ENCODE measurements around the gene LITAF. TPM values are rescaled to one million over a fixed set of nuclear protein-coding genes. Genes with fewer than 3 reads are reported as not detected.

The LITAF gene
- total RNA-seq, 1 donor from 2014 or later, result 55.8 TPM

DNA sequence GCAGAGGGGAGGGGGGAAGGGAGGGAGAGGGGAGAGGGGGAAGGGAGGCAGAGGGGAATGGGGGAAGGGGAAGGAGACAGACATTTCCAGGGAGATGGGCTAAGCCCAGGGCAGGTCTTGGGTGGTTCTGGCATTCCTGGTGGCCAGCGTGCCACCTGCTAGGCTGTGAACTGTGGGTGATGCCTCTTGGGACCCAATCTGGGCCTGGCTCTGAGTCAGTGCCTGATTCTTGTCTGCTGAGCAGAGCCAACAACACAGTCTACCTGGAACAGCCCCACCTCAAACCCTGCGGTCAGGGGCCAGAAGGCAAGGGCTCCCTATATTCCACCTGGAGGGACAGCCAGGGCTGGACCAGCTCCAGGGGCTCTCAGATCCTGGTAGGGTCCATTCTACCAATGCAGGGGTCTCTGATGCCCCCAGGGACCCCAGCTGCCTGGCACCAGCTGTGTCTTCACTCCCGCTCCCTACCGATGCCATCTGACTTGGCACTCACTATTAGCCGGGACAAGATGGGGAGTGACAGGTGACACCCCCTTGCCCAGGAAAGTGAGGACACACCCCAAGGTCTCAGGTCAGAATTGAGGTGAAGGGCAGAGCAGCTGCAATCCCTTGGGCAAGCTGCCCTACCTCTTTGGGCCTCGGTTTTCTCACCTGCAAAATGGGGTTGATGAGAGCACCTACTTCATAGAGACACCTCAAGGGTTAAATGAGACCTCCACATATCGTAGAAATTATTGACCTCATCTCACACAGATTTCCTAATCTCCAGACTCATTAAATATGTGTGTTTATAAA lies 87.2 kb downstream of the LITAF start:
- Histone ChIP-seq H3K27me3 (ENCODE audit: control insufficient read depth, insufficient read depth, low read length) (no peaks in the 10 kb centered on the region), H3K4me3 (ENCODE audit: low read depth, low read length) (no peak overlapping the region), H3K36me3 (ENCODE audit: control insufficient read depth, insufficient read depth, low read length) (no peaks in the 10 kb centered on the region)
- TF ChIP-seq, protein P1, sequence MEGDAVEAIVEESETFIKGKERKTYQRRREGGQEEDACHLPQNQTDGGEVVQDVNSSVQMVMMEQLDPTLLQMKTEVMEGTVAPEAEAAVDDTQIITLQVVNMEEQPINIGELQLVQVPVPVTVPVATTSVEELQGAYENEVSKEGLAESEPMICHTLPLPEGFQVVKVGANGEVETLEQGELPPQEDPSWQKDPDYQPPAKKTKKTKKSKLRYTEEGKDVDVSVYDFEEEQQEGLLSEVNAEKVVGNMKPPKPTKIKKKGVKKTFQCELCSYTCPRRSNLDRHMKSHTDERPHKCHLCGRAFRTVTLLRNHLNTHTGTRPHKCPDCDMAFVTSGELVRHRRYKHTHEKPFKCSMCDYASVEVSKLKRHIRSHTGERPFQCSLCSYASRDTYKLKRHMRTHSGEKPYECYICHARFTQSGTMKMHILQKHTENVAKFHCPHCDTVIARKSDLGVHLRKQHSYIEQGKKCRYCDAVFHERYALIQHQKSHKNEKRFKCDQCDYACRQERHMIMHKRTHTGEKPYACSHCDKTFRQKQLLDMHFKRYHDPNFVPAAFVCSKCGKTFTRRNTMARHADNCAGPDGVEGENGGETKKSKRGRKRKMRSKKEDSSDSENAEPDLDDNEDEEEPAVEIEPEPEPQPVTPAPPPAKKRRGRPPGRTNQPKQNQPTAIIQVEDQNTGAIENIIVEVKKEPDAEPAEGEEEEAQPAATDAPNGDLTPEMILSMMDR (IDR thresholded peaks at IDR 0.05; ENCODE audit: insufficient read depth, low read length, poor library complexity, severe bottlenecking), result no peak
- DNase-seq (ENCODE audit: low read depth), result no peak

DNA sequence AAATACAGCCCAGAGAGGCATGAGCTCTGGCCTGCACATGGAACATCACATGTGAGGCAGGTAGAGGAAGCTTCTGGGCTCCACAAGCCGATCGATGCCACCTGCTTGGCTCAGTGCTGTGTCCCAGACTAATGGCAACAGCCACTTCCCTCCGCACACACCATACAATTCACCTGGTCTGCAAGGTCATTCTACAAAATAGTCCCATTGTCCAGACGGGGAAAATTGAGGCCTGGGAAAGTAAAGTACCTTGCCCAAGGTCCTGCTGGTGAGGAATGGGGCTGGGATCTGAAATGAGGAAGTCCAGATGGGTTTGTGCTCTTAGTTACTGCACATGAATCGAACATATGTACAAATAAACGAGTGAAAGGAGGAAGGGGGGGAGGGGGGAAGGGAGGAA lies 88.0 kb downstream of the LITAF start:
- H3K36me3 ChIP-seq (ENCODE audit: control insufficient read depth, insufficient read depth, low read length), result no peaks in the 10 kb centered on the region
- DNase-seq (ENCODE audit: low read depth), result no peak
- no peaks in the 10 kb centered on the region for H3K27me3 ChIP-seq (ENCODE audit: control insufficient read depth, insufficient read depth, low read length)
- TF ChIP-seq, protein P1 (IDR thresholded peaks at IDR 0.05; ENCODE audit: insufficient read depth, low read length, poor library complexity, severe bottlenecking), result no peak
- H3K4me3 ChIP-seq (ENCODE audit: low read depth, low read length), result no peak overlapping the region

DNA sequence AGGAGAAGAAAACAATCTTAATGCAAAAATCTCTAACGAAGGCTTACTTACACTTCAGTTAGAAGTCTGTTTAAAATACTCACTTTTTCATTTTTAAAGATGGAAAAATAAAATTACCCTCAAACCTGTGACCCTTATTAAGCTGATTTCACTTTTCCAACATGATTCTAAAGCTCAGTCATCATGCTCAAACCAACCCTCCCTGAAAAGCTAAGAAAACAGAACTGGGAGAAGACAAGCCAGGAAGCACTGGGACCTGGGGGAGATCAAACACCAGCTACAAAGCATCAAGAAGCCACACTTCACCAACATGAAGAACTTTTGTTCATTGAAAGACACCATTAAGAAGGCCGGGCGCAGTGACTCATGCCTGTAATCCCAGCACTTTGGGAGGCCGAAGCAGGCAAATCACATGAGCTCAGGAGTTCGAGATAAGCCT lies 88.8 kb downstream of the LITAF start:
- H3K36me3 ChIP-seq (ENCODE audit: control insufficient read depth, insufficient read depth, low read length), result no peaks in the 10 kb centered on the region
- H3K4me3 ChIP-seq (ENCODE audit: low read depth, low read length), result no peak overlapping the region
- TF ChIP-seq, protein P1 (IDR thresholded peaks at IDR 0.05; ENCODE audit: insufficient read depth, low read length, poor library complexity, severe bottlenecking), result no peak
- no peaks in the 10 kb centered on the region for H3K27me3 ChIP-seq (ENCODE audit: control insufficient read depth, insufficient read depth, low read length)
- DNase-seq (ENCODE audit: low read depth), result peak; percentile 26

Other genes starting within 250 kb of the LITAF start
- gene RMI2, start 241.5 kb downstream of the LITAF start, total RNA-seq, result 5.6 and 6.0 TPM in 2 replicates
- gene SNN, start 81.5 kb upstream of the LITAF start, total RNA-seq, result 31.0 and 32.9 TPM in 2 replicates
- gene TXNDC11, start 155.9 kb upstream of the LITAF start, total RNA-seq, result 35.1 and 36.1 TPM in 2 replicates
- 50.1 and 52.6 TPM in 2 replicates for gene ZC3H7A, start 210.3 kb upstream of the LITAF start, total RNA-seq

Measured in kidney epithelial cell (primary cell).